MM.1S (cell line): ENCODE data around the gene BCL7B.
"Not testable (repeated sequence)": the region's sequence is repeated elsewhere in the genome, so short reads cannot be mapped to it uniquely, and the experiment has no call there.

Source experiments
- DNase-seq: peaks from one replicate; pipeline ENCODE4 v3.0.0-alpha.2; 2015
- H2AFZ ChIP-seq: fragments of 300-600 bp; sonication (generic); 2 replicates; pipeline ENCODE4 v1.6.0; 2016; ENCODE audit warnings: antibody characterized with exemption, low read length
- H3F3A ChIP-seq: fragments of 300-600 bp; sonication (generic); 2 replicates; pipeline ENCODE4 v1.6.1; 2016; ENCODE audit warnings: mild to moderate bottlenecking, antibody characterized with exemption, low read length, moderate library complexity, mixed read lengths; ENCODE audit not compliant: insufficient read depth
- H3K27ac ChIP-seq: fragments of 300-600 bp; sonication (generic); 2 replicates; pipeline ENCODE4 v1.5.1; 2016; ENCODE audit warnings: mild to moderate bottlenecking, low read length
- H3K27me3 ChIP-seq: fragments of 300-600 bp; sonication (generic); replicated peaks from 2 replicates; pipeline ENCODE4 v1.6.0; 2016; ENCODE audit warnings: low read length; ENCODE audit not compliant: insufficient read depth
- H3K36me3 ChIP-seq: fragments of 300-600 bp; sonication (generic); replicated peaks from 2 replicates; pipeline ENCODE4 v1.6.1; 2016; ENCODE audit warnings: mild to moderate bottlenecking, low read length, mixed read lengths; ENCODE audit not compliant: insufficient read depth
- H3K4me1 ChIP-seq: fragments of 300-600 bp; sonication (generic); 2 replicates; pipeline ENCODE4 v1.6.1; 2016; ENCODE audit warnings: low read length, mixed read lengths
- H3K4me2 ChIP-seq: fragments of 300-600 bp; sonication (generic); 2 replicates; pipeline ENCODE4 v1.6.0; 2016; ENCODE audit warnings: low read depth, low read length
- H3K4me3 ChIP-seq: fragments of 300-600 bp; sonication (generic); 2 replicates; pipeline ENCODE4 v1.5.1; 2016; ENCODE audit warnings: low read length, mixed read lengths
- H3K79me2 ChIP-seq: fragments of 300-600 bp; sonication (generic); 2 replicates; pipeline ENCODE4 v1.6.1; 2016; ENCODE audit warnings: mixed run types, low read length, mixed read lengths
- H3K9ac ChIP-seq: fragments of 300-600 bp; sonication (generic); 2 replicates; pipeline ENCODE4 v1.6.1; 2016; ENCODE audit warnings: low read length, mixed read lengths
- H3K9me2 ChIP-seq: fragments of 300-600 bp; sonication (generic); replicated peaks from 2 replicates; pipeline ENCODE4 v1.6.1; 2016; ENCODE audit warnings: mild to moderate bottlenecking, low read length, mixed read lengths; ENCODE audit not compliant: insufficient read depth
- H3K9me3 ChIP-seq: fragments of 300-600 bp; sonication (generic); replicated peaks from 2 replicates; pipeline ENCODE4 v1.6.1; 2016; ENCODE audit warnings: mild to moderate bottlenecking, low read length, mixed read lengths; ENCODE audit not compliant: insufficient read depth
- H4K20me1 ChIP-seq: fragments of 300-600 bp; sonication (generic); 2 replicates; pipeline ENCODE4 v1.6.1; 2016; ENCODE audit warnings: mild to moderate bottlenecking, low read length, moderate library complexity, mixed read lengths; ENCODE audit not compliant: insufficient read depth
- EZH2 ChIP-seq: fragments of 300-600 bp; sonication (generic); optimal IDR thresholded peaks from 2 replicates; pipeline ENCODE3; 2017; ENCODE audit warnings: low read depth, mild to moderate bottlenecking, antibody characterized with exemption, low read length, mixed read lengths
- EZH2phosphoT487 ChIP-seq: fragments of 300-600 bp; sonication (generic); IDR thresholded peaks from 2 replicates; pipeline ENCODE4 v1.6.1; 2018; ENCODE audit warnings: antibody characterized with exemption, low read length
- TF ChIP-seq, protein P1 (sequence below): fragments of 300-600 bp; sonication (generic); IDR thresholded peaks from 2 replicates; pipeline ENCODE4 v1.5.1; 2016; ENCODE audit warnings: antibody characterized with exemption, low read length, mixed read lengths

The BCL7B gene

DNA sequence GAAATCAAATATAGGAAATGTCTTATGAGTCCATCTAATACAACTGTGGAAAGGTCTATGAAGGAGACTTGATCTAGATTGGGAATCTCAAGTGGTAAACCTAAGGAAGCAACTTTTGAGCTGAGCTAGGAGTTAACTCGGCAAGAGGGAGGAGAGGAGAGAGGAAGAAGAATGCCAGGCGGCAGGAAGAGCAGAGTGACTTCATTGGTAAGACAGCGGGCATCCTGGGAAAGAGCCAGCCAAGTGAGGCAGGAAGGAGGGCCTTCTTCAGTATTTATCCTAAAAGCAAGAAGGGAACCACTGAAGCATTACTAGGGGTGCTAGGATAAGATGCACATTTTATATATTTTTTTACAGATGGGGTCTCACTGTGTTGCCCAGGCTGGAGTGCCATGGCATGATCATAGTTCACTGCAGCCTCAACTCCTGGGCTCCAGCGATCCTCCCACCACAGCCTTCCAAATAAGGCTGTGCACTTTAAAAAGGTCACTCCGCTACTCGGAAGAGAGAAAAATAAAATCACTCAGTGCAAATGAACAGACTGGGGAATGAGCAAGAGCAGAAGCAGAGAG is 2.0 kb downstream of the BCL7B start:
- peak overlapping the region; percentile 92 for H3K4me3 ChIP-seq
- no peaks in the 10 kb centered on the region for H4K20me1 ChIP-seq
- no peak for DNase-seq
- peak overlapping the region; percentile 68; the same call in 1 of the 2 replicates for H3K9ac ChIP-seq
- no peak overlapping the region for H2AFZ ChIP-seq
- H3K4me2 ChIP-seq, result peak overlapping the region; percentile 79
- TF ChIP-seq EZH2 (no peak), EZH2phosphoT487 (no peak)
- TF ChIP-seq, protein P1, sequence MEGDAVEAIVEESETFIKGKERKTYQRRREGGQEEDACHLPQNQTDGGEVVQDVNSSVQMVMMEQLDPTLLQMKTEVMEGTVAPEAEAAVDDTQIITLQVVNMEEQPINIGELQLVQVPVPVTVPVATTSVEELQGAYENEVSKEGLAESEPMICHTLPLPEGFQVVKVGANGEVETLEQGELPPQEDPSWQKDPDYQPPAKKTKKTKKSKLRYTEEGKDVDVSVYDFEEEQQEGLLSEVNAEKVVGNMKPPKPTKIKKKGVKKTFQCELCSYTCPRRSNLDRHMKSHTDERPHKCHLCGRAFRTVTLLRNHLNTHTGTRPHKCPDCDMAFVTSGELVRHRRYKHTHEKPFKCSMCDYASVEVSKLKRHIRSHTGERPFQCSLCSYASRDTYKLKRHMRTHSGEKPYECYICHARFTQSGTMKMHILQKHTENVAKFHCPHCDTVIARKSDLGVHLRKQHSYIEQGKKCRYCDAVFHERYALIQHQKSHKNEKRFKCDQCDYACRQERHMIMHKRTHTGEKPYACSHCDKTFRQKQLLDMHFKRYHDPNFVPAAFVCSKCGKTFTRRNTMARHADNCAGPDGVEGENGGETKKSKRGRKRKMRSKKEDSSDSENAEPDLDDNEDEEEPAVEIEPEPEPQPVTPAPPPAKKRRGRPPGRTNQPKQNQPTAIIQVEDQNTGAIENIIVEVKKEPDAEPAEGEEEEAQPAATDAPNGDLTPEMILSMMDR, result no peak
- no peaks in the 10 kb centered on the region for H3K9me3 ChIP-seq
- H3K27me3 ChIP-seq, result no peaks in the 10 kb centered on the region
- peaks cover 63% of the 10 kb centered on the region for H3K79me2 ChIP-seq
- H3K36me3 ChIP-seq, result peaks cover 3% of the 10 kb centered on the region; the same call in 1 of the 2 replicates
- H3K27ac ChIP-seq, result no peak overlapping the region
- peaks cover 24% of the 10 kb centered on the region for H3F3A ChIP-seq
- peaks cover 16% of the 10 kb centered on the region for H3K4me1 ChIP-seq
- no peaks in the 10 kb centered on the region for H3K9me2 ChIP-seq

DNA sequence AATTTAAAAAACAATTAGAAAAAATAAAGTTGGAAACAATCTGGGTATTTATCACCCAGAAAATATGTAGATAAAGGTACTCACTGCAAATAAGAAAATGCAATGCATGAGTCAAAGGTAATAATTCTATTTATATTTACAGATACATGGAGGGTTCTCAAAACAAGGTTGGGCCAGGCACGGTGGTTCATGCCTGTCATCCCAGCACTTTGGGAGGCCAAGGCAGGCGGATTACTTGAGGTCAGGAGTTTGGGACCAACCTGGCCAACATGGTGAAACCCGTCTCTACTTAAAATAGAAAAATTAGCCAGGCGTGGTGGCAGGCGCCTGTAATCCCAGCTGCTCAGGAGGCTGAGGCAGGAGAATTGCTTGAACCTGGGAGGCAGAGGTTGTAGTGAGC is 7.4 kb downstream of the BCL7B start:
- not testable (repeated sequence) for DNase-seq, H3K36me3 ChIP-seq, H3K4me2 ChIP-seq, H3K9ac ChIP-seq, H3K4me3 ChIP-seq, H3K9me3 ChIP-seq, H3K27me3 ChIP-seq, H3K9me2 ChIP-seq, H4K20me1 ChIP-seq, H3K27ac ChIP-seq, H2AFZ ChIP-seq, H3F3A ChIP-seq
- peaks cover 97% of the 10 kb centered on the region for H3K79me2 ChIP-seq
- H3K4me1 ChIP-seq, result peaks cover 17% of the 10 kb centered on the region

DNA sequence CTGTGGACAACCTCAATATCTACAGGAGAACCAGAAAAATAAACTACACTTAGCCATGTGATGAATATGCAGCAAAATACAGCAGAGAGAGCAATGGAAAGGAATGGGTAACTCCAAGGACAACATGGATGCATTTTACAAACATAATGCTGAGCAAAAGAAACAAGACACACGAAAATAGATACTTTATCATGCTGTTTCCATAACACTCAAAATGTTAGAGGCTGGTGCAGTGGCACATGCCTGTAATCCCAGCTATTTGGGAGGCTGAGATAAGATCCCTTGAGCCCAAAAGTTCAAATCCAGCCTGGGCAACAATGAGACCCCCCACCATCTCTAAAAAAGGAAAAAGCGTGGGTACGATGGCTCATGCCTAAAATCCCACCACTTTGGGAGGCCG is 8.3 kb downstream of the BCL7B start:
- Histone ChIP-seq H3K27me3 (no peaks in the 10 kb centered on the region), H3K4me2 (no peak overlapping the region), H2AFZ (no peak overlapping the region), H3K9me2 (no peaks in the 10 kb centered on the region), H3F3A (peaks cover 4% of the 10 kb centered on the region; the same call in 1 of the 2 replicates), H3K4me1 (peaks cover 17% of the 10 kb centered on the region), H3K4me3 (no peak overlapping the region), H3K9ac (no peak overlapping the region), H4K20me1 (peaks cover 4% of the 10 kb centered on the region; the same call in 1 of the 2 replicates), H3K36me3 (no peaks in the 10 kb centered on the region; the same call in 1 of the 2 replicates), H3K79me2 (peaks cover 96% of the 10 kb centered on the region), H3K27ac (no peak overlapping the region), H3K9me3 (no peaks in the 10 kb centered on the region)
- TF ChIP-seq, protein P1, result no peak
- TF ChIP-seq EZH2 (no peak), EZH2phosphoT487 (no peak)
- DNase-seq, result no peak

DNA sequence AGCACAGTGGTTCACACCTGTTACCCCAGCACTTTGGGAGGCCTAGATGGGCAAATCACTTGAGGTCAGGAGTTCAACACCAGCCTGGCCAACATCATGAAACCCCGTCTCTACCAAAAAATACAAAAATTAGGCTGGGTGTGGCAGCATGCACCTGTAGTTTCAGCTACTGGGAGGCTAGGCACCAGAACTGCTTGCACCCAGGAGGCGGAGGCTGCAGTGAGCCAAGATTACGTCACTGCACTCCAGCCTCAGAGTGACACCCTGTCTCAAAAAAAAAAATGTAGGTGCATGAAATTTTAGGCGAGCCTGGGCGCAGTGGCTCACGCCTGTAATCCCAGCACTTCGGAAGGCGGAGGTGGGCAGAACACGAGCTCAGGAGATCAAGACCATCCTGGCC is 9.6 kb downstream of the BCL7B start:
- Histone ChIP-seq H3K9ac (no peak overlapping the region), H3K9me3 (no peaks in the 10 kb centered on the region), H3K79me2 (peaks cover 96% of the 10 kb centered on the region), H3K27me3 (no peaks in the 10 kb centered on the region), H2AFZ (no peak overlapping the region), H3K4me2 (no peak overlapping the region; the same call in 1 of the 2 replicates), H3K9me2 (no peaks in the 10 kb centered on the region), H4K20me1 (peaks cover 4% of the 10 kb centered on the region), H3K36me3 (peaks cover 6% of the 10 kb centered on the region; the same call in 1 of the 2 replicates), H3K4me1 (peaks cover 17% of the 10 kb centered on the region), H3K27ac (peak overlapping the region; percentile 2; the same call in 1 of the 2 replicates), H3F3A (peaks cover 4% of the 10 kb centered on the region; the same call in 1 of the 2 replicates), H3K4me3 (no peak overlapping the region)
- TF ChIP-seq, protein P1, result no peak
- no peak for TF ChIP-seq EZH2
- no peak for TF ChIP-seq EZH2phosphoT487
- DNase-seq, result peak; percentile 35
